ENCODE results near the gene SLC25A21. TPM values are rescaled to one million over a fixed set of nuclear protein-coding genes. Genes with fewer than 3 reads are reported as not detected.

The SLC25A21 gene
- total and polyA plus RNA-seq, 10 of the 15 experiments (the other 5 are each of a cell fraction or from before 2014, with no cell fraction given): 0.06 to 0.72 (median 0.17) TPM; not detected in 3

GRCh38 chr14:37145395-37145794 lies 27.0 kb downstream of the SLC25A21 start (continued):
- TF ChIP-seq REST (IDR thresholded peaks at IDR 0.05; ENCODE audit: low read depth, low read length): no peak
- no peak for TF ChIP-seq SP1 (IDR thresholded peaks at IDR 0.05; ENCODE audit: low read depth, low read length)
- TF ChIP-seq CTCF (IDR thresholded peaks at IDR 0.05 in 2 of 3, conservative IDR thresholded peaks at IDR 0.05 in 1 of 3; ENCODE audit: control insufficient read depth in 2 of 3, extremely low read depth in 1 of 3, insufficient read depth in 1 of 3, low read depth in 3 of 3, low read length in 3 of 3): no peak
- no peak for TF ChIP-seq CHD4 (IDR thresholded peaks at IDR 0.05)
- TF ChIP-seq RAD51 (IDR thresholded peaks at IDR 0.05): no peak
- no peak for TF ChIP-seq PAX8 (IDR thresholded peaks at IDR 0.05)
- TF ChIP-seq ATF7 (IDR thresholded peaks at IDR 0.05; ENCODE audit: low read depth): no peak
- TF ChIP-seq MLLT1 (IDR thresholded peaks at IDR 0.05): no peak
- TF ChIP-seq IRF4 (IDR thresholded peaks at IDR 0.05; ENCODE audit: low read depth, low read length): no peak
- no peak for TF ChIP-seq SMARCA5 (IDR thresholded peaks at IDR 0.05)
- no peak for TF ChIP-seq EP300 (IDR thresholded peaks at IDR 0.05; ENCODE audit: borderline replicate concordance in 1 of 2, control insufficient read depth in 1 of 2, low read depth in 2 of 2, low read length in 2 of 2)
- no peak for TF ChIP-seq RFX5 (IDR thresholded peaks at IDR 0.05; ENCODE audit: low read depth, low read length)
- no peak for TF ChIP-seq CREM (IDR thresholded peaks at IDR 0.05; ENCODE audit: low read depth)
- no peak for TF ChIP-seq CBFB (IDR thresholded peaks at IDR 0.05; ENCODE audit: low read depth)
- TF ChIP-seq TCF3 (IDR thresholded peaks at IDR 0.05; ENCODE audit: borderline replicate concordance, insufficient read depth, low read depth, low read length): no peak
- no peak for TF ChIP-seq IRF3 (IDR thresholded peaks at IDR 0.05)
- no peak for TF ChIP-seq GATAD2B (conservative IDR thresholded peaks at IDR 0.05; ENCODE audit: low read depth)

Data from GM12878 (cell line).